Measurements from ENCODE around the gene CATSPERZ. TPM values are rescaled to one million over a fixed set of nuclear protein-coding genes. Genes with fewer than 3 reads are reported as not detected.
A peak's percentile ranks its signal among the peaks of the same experiment; 100 is the strongest.

Gene CATSPERZ
- total and polyA plus RNA-seq, 2 of the 8 experiments (the other 6 are each of a cell fraction or from before 2014, with no cell fraction given), result 0.77 TPM; not detected in 1

GRCh38 chr11:64299847-64300648, at the start of gene CATSPERZ (continued):
- no peak for TF ChIP-seq CHD7 (IDR thresholded peaks at IDR 0.05; ENCODE audit: insufficient replicate concordance, low read length)
- no peak for TF ChIP-seq CREB1 (IDR thresholded peaks at IDR 0.05)
- no peak for TF ChIP-seq GTF2F1 (IDR thresholded peaks at IDR 0.05; ENCODE audit: borderline replicate concordance, low read depth, low read length)
- TF ChIP-seq RAD21 (IDR thresholded peaks at IDR 0.05 in 1 of 2, conservative IDR thresholded peaks at IDR 0.05 in 1 of 2; ENCODE audit: low read depth in 2 of 2, low read length in 2 of 2), result no peak
- no peak for TF ChIP-seq SP1 (IDR thresholded peaks at IDR 0.05; ENCODE audit: low read depth, low read length)
- TF ChIP-seq SIN3A (conservative IDR thresholded peaks at IDR 0.05 in 1 of 2, IDR thresholded peaks at IDR 0.05 in 1 of 2; ENCODE audit: low read depth in 1 of 2, low read length in 2 of 2), result 0 out of 4 replicates have a peak, but pooled peaks of 1 of the 2 experiments have one; percentile 11
- TF ChIP-seq NRF1 (IDR thresholded peaks at IDR 0.05; ENCODE audit: low read depth, low read length), result no peak
- no peak for TF ChIP-seq SP4 (IDR thresholded peaks at IDR 0.05; ENCODE audit: low read length)
- TF ChIP-seq SIX5 (IDR thresholded peaks at IDR 0.05; ENCODE audit: low read depth, low read length), result no peak
- no peak for TF ChIP-seq EP300 (IDR thresholded peaks at IDR 0.05; ENCODE audit: borderline replicate concordance in 1 of 2, low read depth in 2 of 2, low read length in 2 of 2)
